Retinal pigment epithelial cell (primary cell): Measurements from ENCODE around the gene NUDT14.

ENCODE experiments used
- DNase-seq: peaks from one replicate; pipeline ENCODE4 v3.0.0-alpha.2; 2010; ENCODE audit warnings: low read depth
- H3K4me3 ChIP-seq: 2 replicates; pipeline ENCODE4 v1.5.1; 2011; ENCODE audit warnings: mild to moderate bottlenecking, low read length, control low read depth, moderate library complexity
- TF ChIP-seq, protein P1 (sequence below): conservative IDR thresholded peaks from 2 replicates; pipeline ENCODE4 v1.5.1; 2011; ENCODE audit warnings: low read depth, low read length, control low read depth, inconsistent platforms

Gene NUDT14

DNA sequence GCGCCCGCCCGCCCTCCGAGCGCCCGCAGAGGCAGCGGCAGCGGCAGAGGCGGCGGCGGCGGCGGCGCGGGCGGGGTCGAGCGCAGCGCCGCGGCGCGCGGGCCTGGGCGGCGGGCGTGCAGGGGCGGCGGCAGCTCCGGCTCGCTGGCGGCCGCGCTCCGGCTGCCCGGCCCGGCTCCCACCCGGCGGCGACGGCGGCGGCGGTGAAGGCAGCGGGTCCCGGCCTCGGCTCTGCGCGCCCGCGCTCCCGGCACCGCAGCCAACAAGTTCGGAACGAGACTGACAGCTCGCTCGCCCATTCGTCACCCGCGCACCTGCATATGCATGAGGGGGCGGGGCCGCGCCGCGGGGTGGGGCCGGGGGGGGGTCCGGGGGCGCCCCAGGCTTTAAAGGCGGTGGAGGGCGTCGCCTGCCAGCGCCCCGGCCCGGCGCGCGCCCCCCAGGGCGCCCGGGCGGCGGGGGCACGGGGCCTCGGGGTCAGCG is 12.6 kb downstream of the NUDT14 start, which contains the start of gene JAG2:
Gene JAG2, minus strand, starts transcription at position 281 of the 483 bp plus-strand sequence. CDS start 356 bp downstream, outside the sequence.
- no peak for DNase-seq
- TF ChIP-seq, protein P1, sequence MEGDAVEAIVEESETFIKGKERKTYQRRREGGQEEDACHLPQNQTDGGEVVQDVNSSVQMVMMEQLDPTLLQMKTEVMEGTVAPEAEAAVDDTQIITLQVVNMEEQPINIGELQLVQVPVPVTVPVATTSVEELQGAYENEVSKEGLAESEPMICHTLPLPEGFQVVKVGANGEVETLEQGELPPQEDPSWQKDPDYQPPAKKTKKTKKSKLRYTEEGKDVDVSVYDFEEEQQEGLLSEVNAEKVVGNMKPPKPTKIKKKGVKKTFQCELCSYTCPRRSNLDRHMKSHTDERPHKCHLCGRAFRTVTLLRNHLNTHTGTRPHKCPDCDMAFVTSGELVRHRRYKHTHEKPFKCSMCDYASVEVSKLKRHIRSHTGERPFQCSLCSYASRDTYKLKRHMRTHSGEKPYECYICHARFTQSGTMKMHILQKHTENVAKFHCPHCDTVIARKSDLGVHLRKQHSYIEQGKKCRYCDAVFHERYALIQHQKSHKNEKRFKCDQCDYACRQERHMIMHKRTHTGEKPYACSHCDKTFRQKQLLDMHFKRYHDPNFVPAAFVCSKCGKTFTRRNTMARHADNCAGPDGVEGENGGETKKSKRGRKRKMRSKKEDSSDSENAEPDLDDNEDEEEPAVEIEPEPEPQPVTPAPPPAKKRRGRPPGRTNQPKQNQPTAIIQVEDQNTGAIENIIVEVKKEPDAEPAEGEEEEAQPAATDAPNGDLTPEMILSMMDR: no peak
- H3K4me3 ChIP-seq: peak within 1 kb of the TSS; percentile 21

GRCh38 chr14:105168093-105168420 is 13.1 kb downstream of the NUDT14 start:
- TF ChIP-seq, protein P1: no peak
- no peak for DNase-seq
- H3K4me3 ChIP-seq: peak overlapping the region; percentile 21

- no peak for DNase-seq
- H3K4me3 ChIP-seq: peak overlapping the region; percentile 21
Measured at GRCh38 chr14:105167303-105168092, 13.6 kb downstream of the NUDT14 start.

DNA sequence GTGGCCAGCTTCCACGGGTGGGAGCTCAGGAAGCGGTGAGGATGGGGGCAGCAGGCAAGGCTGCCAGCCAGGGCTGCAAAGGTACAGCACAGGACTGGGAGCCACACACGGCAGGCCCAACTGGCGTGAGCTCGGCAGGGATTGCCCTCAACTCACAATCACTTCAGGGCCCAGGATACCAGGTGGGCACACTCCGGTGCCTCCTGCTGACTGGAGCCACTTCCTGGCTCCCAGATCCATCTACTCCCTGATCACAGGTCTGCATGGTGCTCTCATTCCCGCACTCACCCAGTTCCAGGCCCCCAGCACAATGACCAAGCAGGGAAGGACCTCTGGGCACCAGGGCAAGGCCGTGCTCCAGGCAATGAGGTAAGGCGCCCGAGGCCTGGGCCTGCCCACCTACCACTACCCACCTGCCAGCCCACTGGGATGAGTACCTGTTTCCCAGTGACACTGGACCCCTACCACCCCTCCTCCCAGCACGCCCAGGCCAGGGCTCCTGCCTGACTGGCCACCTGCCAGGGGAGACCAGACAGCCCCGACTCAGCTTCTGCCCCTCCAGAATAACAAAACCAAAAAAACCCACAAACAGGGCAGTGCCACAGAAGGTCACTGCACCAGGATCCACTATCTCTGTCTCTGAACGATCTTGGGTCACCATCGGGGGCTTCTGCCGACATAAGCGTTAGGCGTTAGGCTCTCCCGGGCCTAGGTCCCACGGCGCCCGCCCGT is 14.4 kb downstream of the NUDT14 start:
- no peak for DNase-seq
- no peak overlapping the region for H3K4me3 ChIP-seq
- TF ChIP-seq, protein P1: no peak

More at GRCh38 chr14:105167303-105168092, 13.6 kb downstream of the NUDT14 start:
- TF ChIP-seq, protein P1: no peak

GRCh38 chr14:105165761-105166485 is 15.2 kb downstream of the NUDT14 start:
- DNase-seq: no peak
- TF ChIP-seq, protein P1: no peak
- H3K4me3 ChIP-seq: no peak overlapping the region

DNA sequence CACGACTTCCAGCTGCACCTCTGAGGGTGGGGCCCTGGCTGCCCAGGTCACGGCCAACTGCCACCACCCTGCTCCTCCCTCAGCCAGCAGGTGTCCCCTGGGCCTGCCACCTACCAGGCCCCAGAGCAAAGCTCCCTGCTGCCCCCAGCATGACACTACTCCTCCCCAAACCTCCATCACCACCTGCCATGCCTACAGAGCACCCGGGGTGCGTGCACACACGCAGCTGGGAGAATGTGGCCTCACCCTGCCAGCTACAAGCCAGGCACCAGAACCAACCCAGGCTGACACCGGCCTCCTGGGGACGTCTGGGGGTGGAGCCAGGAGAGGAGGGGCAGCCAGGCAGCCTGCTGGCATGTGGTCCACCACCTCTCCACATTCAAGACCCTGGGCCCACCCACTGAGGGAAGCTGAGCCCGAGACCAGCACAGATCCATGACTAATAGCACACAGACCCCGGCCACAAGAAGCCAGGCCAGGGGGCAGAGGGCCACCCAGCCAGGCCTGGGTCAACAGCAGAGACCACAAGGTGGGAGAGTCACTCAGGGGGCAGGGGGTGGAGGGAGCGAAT is 15.9 kb downstream of the NUDT14 start:
- no peak for DNase-seq
- H3K4me3 ChIP-seq: no peak overlapping the region
- TF ChIP-seq, protein P1: no peak
